H9 (cell line): ENCODE results near the gene PRKCZ. TPM values are rescaled to one million over a fixed set of nuclear protein-coding genes. Genes with fewer than 3 reads are reported as not detected.

Experiments used
- DNase-seq: peaks from one replicate; pipeline ENCODE4 v3.0.0-alpha.2; 2017
- H2AFZ ChIP-seq: one replicate; pipeline ENCODE4 v1.6.1; 2013; ENCODE audit warnings: mild to moderate bottlenecking, low read length, control low read depth, moderate library complexity
- H2AK5ac ChIP-seq: 2 replicates; pipeline ENCODE4 v1.6.1; 2013; ENCODE audit warnings: low read length, control low read depth, mixed read lengths; ENCODE audit not compliant: insufficient read length
- H2BK120ac ChIP-seq: one replicate; pipeline ENCODE4 v1.6.1; 2013; ENCODE audit warnings: low read depth, mild to moderate bottlenecking, low read length, control low read depth, inconsistent platforms; ENCODE audit not compliant: poor library complexity, severe bottlenecking
- H2BK12ac ChIP-seq: 2 replicates; pipeline ENCODE4 v1.6.1; 2013; ENCODE audit warnings: low read length, control low read depth, mixed read lengths, low read depth; ENCODE audit not compliant: insufficient read length
- H2BK15ac ChIP-seq: 2 replicates; pipeline ENCODE4 v1.6.1; 2013; ENCODE audit warnings: low read depth, low read length, control low read depth
- H2BK20ac ChIP-seq: one replicate; pipeline ENCODE4 v1.6.1; 2013; ENCODE audit warnings: low read depth, mild to moderate bottlenecking, low read length, control low read depth, inconsistent platforms; ENCODE audit not compliant: poor library complexity, severe bottlenecking
- H2BK5ac ChIP-seq: 2 replicates; pipeline ENCODE4 v1.6.1; 2013; ENCODE audit warnings: low read length, control low read depth, mixed read lengths; ENCODE audit not compliant: insufficient read length
- H3K14ac ChIP-seq: 2 replicates; pipeline ENCODE4 v1.6.1; 2013; ENCODE audit warnings: low read length, control low read depth; ENCODE audit not compliant: insufficient read depth
- H3K18ac ChIP-seq: 2 replicates; pipeline ENCODE4 v1.6.1; 2013; ENCODE audit warnings: low read depth, mild to moderate bottlenecking, mixed read lengths, low read length, control low read depth; ENCODE audit not compliant: insufficient read length
- H3K23ac ChIP-seq: 2 replicates; pipeline ENCODE4 v1.6.1; 2013; ENCODE audit warnings: low read length, control low read depth, mixed read lengths, low read depth; ENCODE audit not compliant: insufficient read length
- H3K23me2 ChIP-seq: 2 replicates; pipeline ENCODE4 v1.6.1; 2013; ENCODE audit warnings: low read depth, mild to moderate bottlenecking, mixed read lengths, low read length, control low read depth; ENCODE audit not compliant: insufficient read length, poor library complexity, severe bottlenecking
- H3K27ac ChIP-seq: 2 replicates; pipeline ENCODE4 v1.5.1; 2013; ENCODE audit warnings: low read length, control low read depth, mixed read lengths, low read depth; ENCODE audit not compliant: insufficient read length
- H3K27me3 ChIP-seq: 2 replicates; pipeline ENCODE4 v1.6.1; 2013; ENCODE audit warnings: low read length, control low read depth, inconsistent platforms; ENCODE audit not compliant: insufficient read depth
- H3K4ac ChIP-seq: 2 replicates; pipeline ENCODE4 v1.6.1; 2013; ENCODE audit warnings: low read depth, mild to moderate bottlenecking, control low read depth, inconsistent platforms, low read length, moderate library complexity
- H3K4me1 ChIP-seq: 2 replicates; pipeline ENCODE4 v1.6.1; 2013; ENCODE audit warnings: low read length, control low read depth, inconsistent platforms; ENCODE audit not compliant: insufficient read depth
- H3K4me2 ChIP-seq: 2 replicates; pipeline ENCODE4 v1.6.1; 2013; ENCODE audit warnings: low read length, control low read depth, mixed read lengths; ENCODE audit not compliant: insufficient read length, insufficient read depth
- H3K56ac ChIP-seq: 2 replicates; pipeline ENCODE4 v1.6.1; 2013; ENCODE audit warnings: low read depth, mild to moderate bottlenecking, mixed read lengths, low read length, control low read depth; ENCODE audit not compliant: insufficient read length
- H3K79me1 ChIP-seq: 2 replicates; pipeline ENCODE4 v1.6.1; 2013; ENCODE audit warnings: low read depth, mild to moderate bottlenecking, moderate library complexity, low read length, control low read depth, inconsistent platforms; ENCODE audit not compliant: insufficient read depth, poor library complexity, severe bottlenecking
- H3K79me2 ChIP-seq: 2 replicates; pipeline ENCODE4 v1.6.1; 2013; ENCODE audit warnings: low read length, control low read depth, inconsistent platforms; ENCODE audit not compliant: insufficient read depth
- H3K9ac ChIP-seq: 2 replicates; pipeline ENCODE4 v1.6.1; 2013; ENCODE audit warnings: low read length, control low read depth, mixed read lengths; ENCODE audit not compliant: insufficient read length; ENCODE audit errors: extremely low read depth
- H3K9me3 ChIP-seq: one replicate; pipeline ENCODE4 v1.6.1; 2013; ENCODE audit warnings: low read depth, low read length, inconsistent platforms; ENCODE audit not compliant: control insufficient read depth
- H3T11ph ChIP-seq: one replicate; pipeline ENCODE4 v1.6.1; 2013; ENCODE audit warnings: mild to moderate bottlenecking, low read length, control low read depth, inconsistent platforms
- H4K20me1 ChIP-seq: one replicate; pipeline ENCODE4 v1.6.1; 2013; ENCODE audit not compliant: control insufficient read depth, insufficient read length, insufficient read depth
- H4K5ac ChIP-seq: 2 replicates; pipeline ENCODE4 v1.6.1; 2013; ENCODE audit warnings: low read depth, mild to moderate bottlenecking, mixed read lengths, low read length, control low read depth; ENCODE audit not compliant: insufficient read length
- H4K8ac ChIP-seq: replicated peaks from 2 replicates; pipeline ENCODE4 v1.6.1; 2013; ENCODE audit warnings: low read length, control low read depth, mixed read lengths, low read depth; ENCODE audit not compliant: insufficient read length
- H4K91ac ChIP-seq: 2 replicates; pipeline ENCODE4 v1.6.1; 2013; ENCODE audit warnings: low read depth, mild to moderate bottlenecking, moderate library complexity, mixed read lengths, low read length, control low read depth; ENCODE audit not compliant: insufficient read length
- H3K27ac Mint-ChIP-seq, 3 experiments: 2 replicates in 2 of 3; 3 replicates in 1 of 3; pipeline ENCODE4 v1.8.0; 2020 to 2021; ENCODE audit warnings: mixed read lengths in 3 of 3, mild to moderate bottlenecking in 1 of 3, moderate library complexity in 1 of 3
- H3K27me3 Mint-ChIP-seq: 2 replicates; pipeline ENCODE4 v1.8.0; 2021; ENCODE audit warnings: low read depth, mild to moderate bottlenecking, moderate library complexity, mixed read lengths
- H3K36me3 Mint-ChIP-seq, 3 experiments: 2 replicates in 2 of 3; 3 replicates in 1 of 3; pipeline ENCODE4 v1.8.0; 2020 to 2021; ENCODE audit warnings: low read depth in 3 of 3, mixed read lengths in 3 of 3; ENCODE audit not compliant: insufficient read depth in 1 of 3
- H3K4me1 Mint-ChIP-seq, 2 experiments: 2 replicates each; pipeline ENCODE4 v1.8.0; 2020; ENCODE audit warnings: mixed read lengths in 2 of 2
- H3K4me3 Mint-ChIP-seq, 2 experiments: 2 replicates in 1 of 2; 3 replicates in 1 of 2; pipeline ENCODE4 v1.8.0; 2020 to 2021; ENCODE audit warnings: mild to moderate bottlenecking in 2 of 2, mixed read lengths in 2 of 2, moderate library complexity in 1 of 2
- H3K9me3 Mint-ChIP-seq, 2 experiments: 2 replicates in 1 of 2; 3 replicates in 1 of 2; pipeline ENCODE4 v1.8.0; 2020; ENCODE audit warnings: mild to moderate bottlenecking in 2 of 2, mixed read lengths in 2 of 2, moderate library complexity in 1 of 2
- WGBS: extraction: QIAGEN DNeasy Blood & Tissue Kit; methylation state at CpG from one replicate; pipeline ENCODE4 v1.1.7; 2013; ENCODE audit warnings: missing lambda C conversion rate, low lambda C conversion rate, mixed read lengths; ENCODE audit not compliant: insufficient read length; ENCODE audit errors: extremely low coverage; 5-methylcytosine and 5-hydroxymethylcytosine counted together
- total RNA-seq: library from RNA; stranded (reverse); gene quantifications from 2 replicates; pipeline ENCODE4 v1.2.1, GENCODE V29; 2021
- TF ChIP-seq, protein P1 (sequence below): fragments of 200-600 bp; sonication (generic); conservative IDR thresholded peaks from 3 replicates; pipeline ENCODE4 v1.8.0; 2021; ENCODE audit warnings: antibody characterized with exemption, mild to moderate bottlenecking

The PRKCZ gene
- total RNA-seq, 1 experiment from 2014 or later = 48.4 TPM

- no peak overlapping the region for H3K27ac ChIP-seq
- H3K14ac ChIP-seq = no peak overlapping the region
- no peak overlapping the region for H2BK15ac ChIP-seq
- no peaks in the 10 kb centered on the region for H3K9me3 ChIP-seq
- DNase-seq = no peak
- H3K27me3 Mint-ChIP-seq = no peaks in the 10 kb centered on the region
- H3K4me3 Mint-ChIP-seq = no peak overlapping the region
- H3T11ph ChIP-seq = no peak overlapping the region
- H2BK5ac ChIP-seq = no peak overlapping the region
- TF ChIP-seq, protein P1, sequence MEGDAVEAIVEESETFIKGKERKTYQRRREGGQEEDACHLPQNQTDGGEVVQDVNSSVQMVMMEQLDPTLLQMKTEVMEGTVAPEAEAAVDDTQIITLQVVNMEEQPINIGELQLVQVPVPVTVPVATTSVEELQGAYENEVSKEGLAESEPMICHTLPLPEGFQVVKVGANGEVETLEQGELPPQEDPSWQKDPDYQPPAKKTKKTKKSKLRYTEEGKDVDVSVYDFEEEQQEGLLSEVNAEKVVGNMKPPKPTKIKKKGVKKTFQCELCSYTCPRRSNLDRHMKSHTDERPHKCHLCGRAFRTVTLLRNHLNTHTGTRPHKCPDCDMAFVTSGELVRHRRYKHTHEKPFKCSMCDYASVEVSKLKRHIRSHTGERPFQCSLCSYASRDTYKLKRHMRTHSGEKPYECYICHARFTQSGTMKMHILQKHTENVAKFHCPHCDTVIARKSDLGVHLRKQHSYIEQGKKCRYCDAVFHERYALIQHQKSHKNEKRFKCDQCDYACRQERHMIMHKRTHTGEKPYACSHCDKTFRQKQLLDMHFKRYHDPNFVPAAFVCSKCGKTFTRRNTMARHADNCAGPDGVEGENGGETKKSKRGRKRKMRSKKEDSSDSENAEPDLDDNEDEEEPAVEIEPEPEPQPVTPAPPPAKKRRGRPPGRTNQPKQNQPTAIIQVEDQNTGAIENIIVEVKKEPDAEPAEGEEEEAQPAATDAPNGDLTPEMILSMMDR = no peak
- H2BK120ac ChIP-seq = no peak overlapping the region
- no peak overlapping the region for H2AFZ ChIP-seq
- H2BK20ac ChIP-seq = no peak overlapping the region
- H3K4ac ChIP-seq = no peak overlapping the region
- no peaks in the 10 kb centered on the region for H3K23me2 ChIP-seq
- no peaks in the 10 kb centered on the region for H3K79me1 ChIP-seq
- no peak overlapping the region for H3K4me2 ChIP-seq
- no peak overlapping the region for H2BK12ac ChIP-seq
- no peak overlapping the region for H4K8ac ChIP-seq
- no peak overlapping the region for H3K18ac ChIP-seq
- H3K9ac ChIP-seq = no peak overlapping the region
- no peaks in the 10 kb centered on the region for H4K20me1 ChIP-seq
- H2AK5ac ChIP-seq = no peak overlapping the region
- H3K4me1 ChIP-seq = no peaks in the 10 kb centered on the region
- no peak overlapping the region for H4K91ac ChIP-seq
- peaks cover 9 to 19% (median 12%) of the 10 kb centered on the region in 3 experiments for H3K36me3 Mint-ChIP-seq
- WGBS = no CpG with 5 or more reads among the region's 16 CpGs
- H3K23ac ChIP-seq = no peak overlapping the region
- H3K27ac Mint-ChIP-seq = no peak overlapping the region; a peak in 1 of 7 replicates
- H4K5ac ChIP-seq = no peak overlapping the region
- H3K9me3 Mint-ChIP-seq = peaks cover 3 to 6% of the 10 kb centered on the region in 2 experiments; a peak in 4 of 5 replicates
- H3K56ac ChIP-seq = no peak overlapping the region
- H3K4me1 Mint-ChIP-seq = peaks cover 7 to 19% of the 10 kb centered on the region in 2 experiments
- H3K27me3 ChIP-seq = no peaks in the 10 kb centered on the region
- no peaks in the 10 kb centered on the region for H3K79me2 ChIP-seq
Measured at GRCh38 chr1:2101531-2101930, 51.3 kb downstream of the PRKCZ start.
